DND-41 (cell line): Measurements from ENCODE around the gene LY9.

Source experiments
- EZH2 ChIP-seq: IDR thresholded peaks from 3 replicates; pipeline ENCODE4 v1.6.1; 2012; ENCODE audit warnings: borderline replicate concordance, low read depth, mild to moderate bottlenecking, moderate library complexity, low read length, inconsistent platforms; ENCODE audit not compliant: severe bottlenecking
- TF ChIP-seq, protein P1 (sequence below): IDR thresholded peaks from 2 replicates; pipeline ENCODE4 v1.5.1; 2012; ENCODE audit warnings: borderline replicate concordance, low read length, moderate library complexity, mild to moderate bottlenecking; ENCODE audit not compliant: poor library complexity, severe bottlenecking; ENCODE audit errors: extremely low read depth

DNA sequence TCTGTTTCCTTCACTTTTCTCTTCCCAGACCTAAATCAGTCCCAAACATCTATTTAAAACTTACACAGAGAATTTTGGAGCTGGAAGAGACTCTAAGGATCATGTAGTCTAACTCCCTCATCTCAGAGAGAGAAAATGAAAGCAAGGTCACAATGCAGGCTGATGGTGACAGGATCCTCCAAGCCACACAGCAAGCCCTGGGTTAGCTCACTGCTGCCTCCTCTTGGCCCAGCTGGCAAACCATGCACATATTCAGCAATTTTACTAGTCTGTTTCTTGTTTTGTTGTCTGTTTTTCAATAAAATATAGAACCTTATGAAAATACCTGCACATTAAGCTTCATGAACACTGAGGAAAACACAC is 27.7 kb upstream of the LY9 start:
- TF ChIP-seq, protein P1, sequence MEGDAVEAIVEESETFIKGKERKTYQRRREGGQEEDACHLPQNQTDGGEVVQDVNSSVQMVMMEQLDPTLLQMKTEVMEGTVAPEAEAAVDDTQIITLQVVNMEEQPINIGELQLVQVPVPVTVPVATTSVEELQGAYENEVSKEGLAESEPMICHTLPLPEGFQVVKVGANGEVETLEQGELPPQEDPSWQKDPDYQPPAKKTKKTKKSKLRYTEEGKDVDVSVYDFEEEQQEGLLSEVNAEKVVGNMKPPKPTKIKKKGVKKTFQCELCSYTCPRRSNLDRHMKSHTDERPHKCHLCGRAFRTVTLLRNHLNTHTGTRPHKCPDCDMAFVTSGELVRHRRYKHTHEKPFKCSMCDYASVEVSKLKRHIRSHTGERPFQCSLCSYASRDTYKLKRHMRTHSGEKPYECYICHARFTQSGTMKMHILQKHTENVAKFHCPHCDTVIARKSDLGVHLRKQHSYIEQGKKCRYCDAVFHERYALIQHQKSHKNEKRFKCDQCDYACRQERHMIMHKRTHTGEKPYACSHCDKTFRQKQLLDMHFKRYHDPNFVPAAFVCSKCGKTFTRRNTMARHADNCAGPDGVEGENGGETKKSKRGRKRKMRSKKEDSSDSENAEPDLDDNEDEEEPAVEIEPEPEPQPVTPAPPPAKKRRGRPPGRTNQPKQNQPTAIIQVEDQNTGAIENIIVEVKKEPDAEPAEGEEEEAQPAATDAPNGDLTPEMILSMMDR: peak; percentile 94
- TF ChIP-seq EZH2: no peak
